KOPT-K1 (cell line): ENCODE measurements around the gene MTAP.

Experiments
- H3K27ac ChIP-seq: fragments of 200-600 bp; sonication (generic); 2 replicates; pipeline ENCODE4 v1.5.1; 2016; ENCODE audit warnings: antibody characterized with exemption, mild to moderate bottlenecking, low read depth, low read length; ENCODE audit not compliant: poor library complexity, severe bottlenecking
- H3K36me3 ChIP-seq: fragments of 200-600 bp; sonication (generic); 2 replicates; pipeline ENCODE4 v1.5.1; 2017; ENCODE audit warnings: antibody characterized with exemption, mild to moderate bottlenecking, low read length, moderate library complexity; ENCODE audit not compliant: insufficient read depth
- H3K9me3 ChIP-seq: fragments of 200-600 bp; sonication (generic); 2 replicates; pipeline ENCODE4 v1.5.1; 2017; ENCODE audit warnings: antibody characterized with exemption, low read length, mild to moderate bottlenecking; ENCODE audit not compliant: insufficient read depth, poor library complexity, severe bottlenecking

Gene MTAP

DNA sequence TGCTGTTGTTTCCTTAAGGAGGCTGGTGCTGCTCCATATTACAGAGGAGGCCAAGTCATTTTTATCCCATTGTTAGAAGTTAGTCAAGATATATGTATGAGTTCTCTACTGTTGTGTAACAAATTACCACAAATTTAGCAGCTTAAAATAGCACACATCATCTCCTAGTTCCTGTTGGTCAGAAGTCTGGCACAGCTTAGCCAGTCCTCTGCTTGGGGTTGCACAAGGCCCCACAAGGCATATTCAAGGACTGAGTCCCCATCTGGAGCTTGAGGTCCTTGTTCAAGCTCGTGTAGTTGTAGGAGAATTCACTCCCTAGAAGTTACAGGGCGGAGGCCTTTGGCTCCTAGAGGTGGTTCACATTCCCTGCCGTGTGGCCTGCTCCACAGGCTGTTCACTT is 14.7 kb downstream of the MTAP start:
- H3K9me3 ChIP-seq = peaks cover 14% of the 10 kb centered on the region
- H3K36me3 ChIP-seq = peaks cover 75% of the 10 kb centered on the region
- H3K27ac ChIP-seq = no peak overlapping the region

GRCh38 chr9:21825637-21826036 is 23.2 kb downstream of the MTAP start:
- no peak overlapping the region for H3K27ac ChIP-seq
- H3K9me3 ChIP-seq = no peaks in the 10 kb centered on the region
- H3K36me3 ChIP-seq = peaks cover 84% of the 10 kb centered on the region

DNA sequence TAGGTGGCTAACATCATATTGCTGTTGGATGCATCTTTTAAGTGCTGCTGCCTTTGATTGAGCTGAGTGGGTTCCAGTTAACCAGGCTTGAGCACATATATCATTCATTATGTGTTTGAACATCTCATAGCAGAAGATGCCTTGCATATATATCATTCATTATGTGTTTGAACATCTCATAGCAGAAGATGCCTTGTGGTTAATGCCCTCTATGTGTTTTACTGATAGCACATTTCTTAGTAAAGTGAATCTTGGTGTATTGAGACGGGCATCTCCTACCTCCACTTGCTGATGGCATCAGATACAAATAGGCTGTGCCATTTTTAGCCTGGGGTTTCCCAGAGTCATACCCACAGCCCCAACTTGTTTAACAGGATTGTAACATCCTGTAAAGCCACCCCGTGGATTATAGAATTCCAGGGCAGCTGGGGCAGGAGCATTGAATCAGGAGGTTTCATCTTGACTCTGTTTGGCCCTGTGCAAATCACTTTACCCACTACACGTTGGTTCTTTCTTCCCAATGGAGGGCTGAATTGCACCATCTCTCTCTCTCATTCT is 26.5 kb downstream of the MTAP start:
- Histone ChIP-seq H3K27ac (no peak overlapping the region), H3K9me3 (no peaks in the 10 kb centered on the region), H3K36me3 (peaks cover 100% of the 10 kb centered on the region)

- Histone ChIP-seq H3K36me3 (peaks cover 99% of the 10 kb centered on the region), H3K27ac (no peak overlapping the region)
Measured at GRCh38 chr9:21830589-21830988, 28.2 kb downstream of the MTAP start.

GRCh38 chr9:21831841-21832509 is 29.5 kb downstream of the MTAP start:
- Histone ChIP-seq H3K9me3 (peaks cover under 1% of the 10 kb centered on the region), H3K36me3 (peaks cover 99% of the 10 kb centered on the region), H3K27ac (no peak overlapping the region)

More at GRCh38 chr9:21830589-21830988, 28.2 kb downstream of the MTAP start:
- no peaks in the 10 kb centered on the region for H3K9me3 ChIP-seq

- peaks cover 99% of the 10 kb centered on the region for H3K36me3 ChIP-seq
- H3K27ac ChIP-seq = no peak overlapping the region
- peaks cover 12% of the 10 kb centered on the region for H3K9me3 ChIP-seq
Measured at GRCh38 chr9:21833090-21833801, 30.8 kb downstream of the MTAP start.

- peaks cover 99% of the 10 kb centered on the region for H3K36me3 ChIP-seq
- no peak overlapping the region for H3K27ac ChIP-seq
- H3K9me3 ChIP-seq = peaks cover 30% of the 10 kb centered on the region
Measured at GRCh38 chr9:21835121-21835520, 32.7 kb downstream of the MTAP start.

DNA sequence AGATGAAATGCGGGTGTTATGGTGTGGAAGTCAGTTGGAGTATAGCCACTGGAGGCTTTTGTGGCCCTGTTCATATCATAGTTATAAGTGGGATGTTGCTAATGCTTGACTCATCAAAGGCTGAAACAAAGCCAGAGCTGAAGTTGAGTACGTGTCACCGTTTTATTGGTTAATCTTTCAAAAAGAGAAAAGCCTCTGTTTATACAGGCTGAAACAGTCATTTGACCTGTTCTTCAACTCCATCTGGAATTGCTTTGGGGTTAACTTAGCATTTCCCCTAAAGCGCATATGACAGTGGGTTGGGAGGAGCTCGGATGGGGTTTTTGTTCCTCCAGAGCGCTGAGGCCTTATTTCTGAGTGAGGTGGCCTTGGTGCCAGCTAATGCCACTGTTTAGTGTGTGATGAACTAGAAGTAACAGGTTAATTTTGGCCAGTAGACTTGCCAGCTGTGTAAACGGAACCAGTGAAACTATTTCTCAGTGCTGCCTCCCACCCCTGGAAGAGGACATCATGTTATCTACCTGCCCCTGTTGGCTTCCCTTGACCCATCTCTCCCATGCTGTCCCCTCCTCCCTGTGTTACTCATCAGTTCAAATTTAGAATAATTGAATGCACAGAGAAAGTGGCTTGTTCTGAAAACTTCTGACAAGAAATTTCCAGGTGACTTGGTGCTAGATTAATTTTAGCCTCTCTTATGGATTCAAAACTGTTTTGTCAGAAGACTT is 34.2 kb downstream of the MTAP start:
- H3K36me3 ChIP-seq = peaks cover 99% of the 10 kb centered on the region
- no peak overlapping the region for H3K27ac ChIP-seq
- peaks cover 45% of the 10 kb centered on the region for H3K9me3 ChIP-seq

DNA sequence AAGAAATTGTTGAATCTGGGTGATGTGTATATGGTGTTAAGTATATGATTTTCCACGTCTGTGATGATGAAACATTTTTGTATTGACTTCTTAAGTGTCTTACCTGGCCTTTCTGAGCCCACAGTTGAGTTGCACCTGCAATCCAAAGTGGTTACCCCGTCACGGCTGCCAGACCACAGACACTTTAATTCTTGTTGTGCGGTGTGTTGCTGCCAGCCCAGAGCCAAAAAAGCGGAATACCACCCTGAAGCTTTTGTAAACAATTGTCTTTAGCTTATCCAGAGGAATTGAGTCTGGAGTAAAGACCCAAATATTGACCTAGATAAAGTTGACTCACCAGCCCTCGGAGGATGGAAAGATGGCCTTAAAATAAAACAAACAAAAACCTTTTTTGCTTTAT is 35.1 kb downstream of the MTAP start:
- Histone ChIP-seq H3K36me3 (peaks cover 98% of the 10 kb centered on the region), H3K9me3 (peaks cover 54% of the 10 kb centered on the region), H3K27ac (no peak overlapping the region)

DNA sequence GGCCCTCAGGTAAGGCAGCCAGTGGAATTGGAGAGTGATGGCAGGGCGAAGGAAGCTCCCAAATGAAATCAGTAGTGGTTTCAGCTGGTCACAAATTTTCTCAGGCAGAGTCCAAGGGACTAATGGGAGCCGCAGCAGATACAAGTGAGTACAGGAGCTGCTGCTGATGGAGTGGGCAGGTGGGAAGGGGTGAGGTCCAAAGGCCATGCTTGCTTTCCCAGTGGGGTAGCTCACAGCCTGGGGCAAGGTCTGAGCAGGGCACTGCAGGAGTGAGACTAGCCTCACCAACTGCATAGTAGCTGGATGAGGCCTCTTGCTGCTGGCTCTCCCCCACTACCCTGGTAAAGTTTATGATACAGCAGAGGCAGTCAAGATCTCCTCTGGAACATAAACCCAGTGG is 38.2 kb downstream of the MTAP start:
- Histone ChIP-seq H3K9me3 (peaks cover 85% of the 10 kb centered on the region), H3K36me3 (peaks cover 89% of the 10 kb centered on the region), H3K27ac (no peak overlapping the region)

GRCh38 chr9:21841133-21841532 is 38.7 kb downstream of the MTAP start:
- Histone ChIP-seq H3K36me3 (peaks cover 89% of the 10 kb centered on the region), H3K27ac (no peak overlapping the region), H3K9me3 (peaks cover 90% of the 10 kb centered on the region)

DNA sequence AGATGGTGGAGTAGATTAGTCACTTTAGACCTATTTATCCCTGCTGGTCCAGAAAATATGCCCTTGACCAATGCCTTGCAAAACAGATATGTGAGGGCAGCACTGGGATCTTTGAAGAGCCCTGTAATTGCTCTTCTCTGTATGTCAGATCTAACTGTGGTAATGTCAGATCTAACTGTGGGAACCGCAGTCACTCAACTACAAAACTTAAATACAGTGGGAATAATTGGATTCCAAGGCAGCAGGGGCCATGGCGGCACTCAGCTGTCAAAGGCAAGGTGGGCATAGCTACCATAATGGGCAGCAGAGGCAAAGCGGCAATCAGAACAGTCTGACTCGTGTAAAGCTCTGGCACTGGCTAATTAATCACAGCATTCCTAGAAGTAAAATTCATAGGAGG is 46.2 kb downstream of the MTAP start:
- peaks cover 52% of the 10 kb centered on the region for H3K9me3 ChIP-seq
- H3K36me3 ChIP-seq = peaks cover 89% of the 10 kb centered on the region
- H3K27ac ChIP-seq = no peak overlapping the region

DNA sequence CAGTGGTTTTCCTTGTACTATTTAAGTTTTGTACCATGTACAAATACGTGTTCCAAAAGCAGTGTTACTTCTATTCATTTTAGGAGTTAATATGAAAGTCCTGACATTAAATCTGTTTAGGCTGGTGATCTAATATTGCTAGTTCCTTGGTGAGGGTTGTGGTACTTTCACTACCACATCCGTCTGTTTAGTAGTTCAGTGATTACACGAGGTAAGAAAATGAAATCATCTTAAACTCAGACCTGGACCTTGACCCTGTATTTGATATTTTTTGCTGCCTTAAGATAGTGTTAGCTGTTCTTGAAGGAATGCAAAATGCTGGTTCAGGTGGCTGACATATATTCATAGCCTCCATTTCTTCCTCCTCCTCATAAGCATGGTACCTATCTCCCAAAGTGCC is 50.3 kb downstream of the MTAP start:
- H3K36me3 ChIP-seq = peaks cover 98% of the 10 kb centered on the region
- H3K9me3 ChIP-seq = peaks cover 11% of the 10 kb centered on the region
- no peak overlapping the region for H3K27ac ChIP-seq

DNA sequence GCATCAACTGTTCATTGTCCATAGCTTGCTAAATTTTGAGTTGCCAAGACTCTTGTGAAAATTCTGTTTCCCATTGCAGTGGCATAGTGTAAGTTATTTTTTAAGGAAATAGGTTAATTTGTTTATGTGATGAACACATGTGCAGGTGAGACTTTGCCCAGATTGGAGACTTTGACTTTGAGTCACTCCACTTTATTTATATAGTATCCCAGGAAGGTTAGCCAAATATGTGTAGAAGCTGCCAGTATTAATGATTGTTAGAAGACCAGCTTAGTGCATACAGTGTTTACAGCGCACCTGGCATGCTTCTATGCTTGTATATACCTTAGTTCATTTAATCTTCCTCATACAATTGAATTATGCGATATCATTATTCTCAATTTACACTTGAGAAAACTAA is 51.0 kb downstream of the MTAP start:
- H3K36me3 ChIP-seq = peaks cover 98% of the 10 kb centered on the region
- peaks cover 4% of the 10 kb centered on the region for H3K9me3 ChIP-seq
- no peak overlapping the region for H3K27ac ChIP-seq

GRCh38 chr9:21854119-21854518 is 51.7 kb downstream of the MTAP start:
- Histone ChIP-seq H3K9me3 (no peaks in the 10 kb centered on the region), H3K27ac (no peak overlapping the region), H3K36me3 (peaks cover 98% of the 10 kb centered on the region)
